Measurements from ENCODE around the gene COASY.

DNA sequence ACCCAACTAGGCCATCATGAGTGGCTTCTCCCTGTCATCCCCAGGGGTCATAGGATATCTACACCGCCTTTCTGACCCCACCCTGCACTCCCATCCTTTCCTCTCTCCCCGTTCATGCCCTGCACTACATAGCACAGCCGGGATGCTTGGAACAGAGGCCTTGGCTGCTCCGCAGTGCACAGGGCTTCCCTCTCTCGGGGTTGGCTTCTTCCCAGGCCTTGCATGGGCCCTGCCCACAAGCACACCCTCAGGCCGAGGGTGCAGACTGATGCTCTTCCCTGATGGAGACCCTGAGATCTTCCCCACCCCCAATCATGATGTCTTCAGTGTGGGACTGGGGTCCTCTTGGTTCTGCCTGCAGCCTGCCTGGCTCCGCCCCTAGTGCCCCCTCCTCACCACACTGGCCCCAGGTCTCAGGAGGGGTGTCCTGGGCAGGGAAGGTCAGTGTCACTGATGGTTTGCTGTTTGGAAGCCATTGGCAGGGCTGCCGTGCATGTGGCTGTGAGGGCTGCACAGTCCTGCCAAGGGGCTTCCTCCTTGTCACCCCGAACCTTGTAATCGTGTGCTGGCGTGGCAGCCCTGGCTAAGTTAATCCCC lies 40.2 kb upstream of the COASY start:
- TF ChIP-seq, protein P1, sequence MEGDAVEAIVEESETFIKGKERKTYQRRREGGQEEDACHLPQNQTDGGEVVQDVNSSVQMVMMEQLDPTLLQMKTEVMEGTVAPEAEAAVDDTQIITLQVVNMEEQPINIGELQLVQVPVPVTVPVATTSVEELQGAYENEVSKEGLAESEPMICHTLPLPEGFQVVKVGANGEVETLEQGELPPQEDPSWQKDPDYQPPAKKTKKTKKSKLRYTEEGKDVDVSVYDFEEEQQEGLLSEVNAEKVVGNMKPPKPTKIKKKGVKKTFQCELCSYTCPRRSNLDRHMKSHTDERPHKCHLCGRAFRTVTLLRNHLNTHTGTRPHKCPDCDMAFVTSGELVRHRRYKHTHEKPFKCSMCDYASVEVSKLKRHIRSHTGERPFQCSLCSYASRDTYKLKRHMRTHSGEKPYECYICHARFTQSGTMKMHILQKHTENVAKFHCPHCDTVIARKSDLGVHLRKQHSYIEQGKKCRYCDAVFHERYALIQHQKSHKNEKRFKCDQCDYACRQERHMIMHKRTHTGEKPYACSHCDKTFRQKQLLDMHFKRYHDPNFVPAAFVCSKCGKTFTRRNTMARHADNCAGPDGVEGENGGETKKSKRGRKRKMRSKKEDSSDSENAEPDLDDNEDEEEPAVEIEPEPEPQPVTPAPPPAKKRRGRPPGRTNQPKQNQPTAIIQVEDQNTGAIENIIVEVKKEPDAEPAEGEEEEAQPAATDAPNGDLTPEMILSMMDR (IDR thresholded peaks at IDR 0.05): no peak
- TF ChIP-seq POLR2A (IDR thresholded peaks at IDR 0.05): no peak
